GM18951 (cell line): Measurements from ENCODE around the gene LARGE1.

Source experiments
- POLR2A ChIP-seq: IDR thresholded peaks from 4 replicates; pipeline ENCODE4 v1.6.1; 2011; ENCODE audit warnings: mild to moderate bottlenecking; ENCODE audit not compliant: insufficient read length, insufficient read depth; ENCODE audit errors: extremely low read depth
- in situ Hi-C: fragments of 300-500 bp; cut with MboI; formaldehyde crosslinking; loops from one replicate; pipeline ENCODE4 v1.12.0; 2022; ENCODE audit warnings: low sequenced_read_pairs, mixed read lengths, inconsistent platforms; ENCODE audit not compliant: unreplicated experiment

The LARGE1 gene

GRCh38 chr22:33789690-33790253, 130.5 kb downstream of the LARGE1 start:
- no peak for TF ChIP-seq POLR2A
- in situ Hi-C loops = no loop called here

- in situ Hi-C loops = no loop called here
Measured at GRCh38 chr22:33788927-33789326, 131.3 kb downstream of the LARGE1 start.

GRCh38 chr22:33787645-33788456, 132.4 kb downstream of the LARGE1 start:
- no peak for TF ChIP-seq POLR2A
- in situ Hi-C loops = no loop called here

More at GRCh38 chr22:33788927-33789326, 131.3 kb downstream of the LARGE1 start:
- TF ChIP-seq POLR2A = no peak

GRCh38 chr22:33786149-33786548, 134.1 kb downstream of the LARGE1 start:
- in situ Hi-C loops = no loop called here
- no peak for TF ChIP-seq POLR2A

GRCh38 chr22:33785283-33785968, 134.8 kb downstream of the LARGE1 start:
- in situ Hi-C loops = no loop called here
- TF ChIP-seq POLR2A = no peak

- in situ Hi-C loops = no loop called here
- no peak for TF ChIP-seq POLR2A
Measured at GRCh38 chr22:33781411-33781810, 138.9 kb downstream of the LARGE1 start.

GRCh38 chr22:33780531-33781136, 139.6 kb downstream of the LARGE1 start:
- in situ Hi-C loops = no loop called here
- TF ChIP-seq POLR2A = no peak

GRCh38 chr22:33779243-33779642, 141.0 kb downstream of the LARGE1 start:
- TF ChIP-seq POLR2A = no peak
- in situ Hi-C loops = no loop called here

GRCh38 chr22:33776491-33776890, 143.8 kb downstream of the LARGE1 start:
- in situ Hi-C loops = no loop called here
- TF ChIP-seq POLR2A = no peak

- in situ Hi-C loops = no loop called here
- TF ChIP-seq POLR2A = no peak
Measured at GRCh38 chr22:33774781-33775180, 145.5 kb downstream of the LARGE1 start.

GRCh38 chr22:33772745-33773144, 147.5 kb downstream of the LARGE1 start:
- in situ Hi-C loops = no loop called here
- TF ChIP-seq POLR2A = no peak

GRCh38 chr22:33771136-33771535, 149.1 kb downstream of the LARGE1 start:
- TF ChIP-seq POLR2A = no peak
- in situ Hi-C loops = no loop called here

- in situ Hi-C loops = no loop called here
- no peak for TF ChIP-seq POLR2A
Measured at GRCh38 chr22:33770723-33771122, 149.6 kb downstream of the LARGE1 start.
